SK-N-SH treated with all-trans-retinoic acid at 6 μM for 48 hours (cell line): Measurements from ENCODE around the gene AIRE.

Experiments used
- ARNTL ChIP-seq: fragments of 450-650 bp; formaldehyde crosslinking; IDR thresholded peaks from 2 replicates; pipeline ENCODE4 v1.5.0; 2020; ENCODE audit warnings: low read depth, mild to moderate bottlenecking, moderate library complexity, borderline replicate concordance
- ISL1 ChIP-seq: fragments of 250-450 bp; sonication (Bioruptor Pico); IDR thresholded peaks from 2 replicates; pipeline ENCODE4 v2.1.2; 2022; ENCODE audit warnings: mild to moderate bottlenecking, moderate library complexity
- ZNF565 ChIP-seq: fragments of 450-650 bp; formaldehyde crosslinking; conservative IDR thresholded peaks from 2 replicates; pipeline ENCODE4 v1.5.0; 2020; ENCODE audit warnings: low read depth, mild to moderate bottlenecking, moderate library complexity
- ZNF8 ChIP-seq: fragments of 450-650 bp; formaldehyde crosslinking; IDR thresholded peaks from 2 replicates; pipeline ENCODE4 v1.5.0; 2020; ENCODE audit warnings: mild to moderate bottlenecking, moderate library complexity
- TF ChIP-seq, protein P1 (sequence below): fragments of 250-450 bp; sonication (Bioruptor Pico); IDR thresholded peaks from 2 replicates; pipeline ENCODE4 v1.5.1; 2021; ENCODE audit warnings: mild to moderate bottlenecking, moderate library complexity

GRCh38 chr21:44315691-44316203 lies 30.1 kb downstream of the AIRE start:
- TF ChIP-seq ISL1 (CRISPR knock-in tag) (no peak), ZNF8 (CRISPR knock-in tag) (no peak), ZNF565 (CRISPR knock-in tag) (no peak), ARNTL (no peak)
- TF ChIP-seq, protein P1, sequence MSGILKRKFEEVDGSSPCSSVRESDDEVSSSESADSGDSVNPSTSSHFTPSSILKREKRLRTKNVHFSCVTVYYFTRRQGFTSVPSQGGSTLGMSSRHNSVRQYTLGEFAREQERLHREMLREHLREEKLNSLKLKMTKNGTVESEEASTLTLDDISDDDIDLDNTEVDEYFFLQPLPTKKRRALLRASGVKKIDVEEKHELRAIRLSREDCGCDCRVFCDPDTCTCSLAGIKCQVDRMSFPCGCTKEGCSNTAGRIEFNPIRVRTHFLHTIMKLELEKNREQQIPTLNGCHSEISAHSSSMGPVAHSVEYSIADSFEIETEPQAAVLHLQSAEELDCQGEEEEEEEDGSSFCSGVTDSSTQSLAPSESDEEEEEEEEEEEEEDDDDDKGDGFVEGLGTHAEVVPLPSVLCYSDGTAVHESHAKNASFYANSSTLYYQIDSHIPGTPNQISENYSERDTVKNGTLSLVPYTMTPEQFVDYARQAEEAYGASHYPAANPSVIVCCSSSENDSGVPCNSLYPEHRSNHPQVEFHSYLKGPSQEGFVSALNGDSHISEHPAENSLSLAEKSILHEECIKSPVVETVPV (CRISPR knock-in tag) = no peak
